Nephron (organoid): ENCODE measurements around the gene ETNK1.
"Not testable (repeated sequence)": the region's sequence is repeated elsewhere in the genome, so short reads cannot be mapped to it uniquely, and the experiment has no call there.

Experiments
- H3K27ac Mint-ChIP-seq, 3 experiments: 2 replicates each; pipeline ENCODE4 v1.8.0; 2020; ENCODE audit warnings: mixed read lengths in 3 of 3, mild to moderate bottlenecking in 2 of 3, moderate library complexity in 1 of 3
- H3K27me3 Mint-ChIP-seq: 2 replicates; pipeline ENCODE4 v1.8.0; 2021; ENCODE audit warnings: low read depth, mild to moderate bottlenecking, moderate library complexity, mixed read lengths
- H3K36me3 Mint-ChIP-seq: 2 replicates; pipeline ENCODE4 v1.8.0; 2020; ENCODE audit warnings: low read depth, mixed read lengths
- H3K4me1 Mint-ChIP-seq: 2 replicates; pipeline ENCODE4 v1.8.0; 2020; ENCODE audit warnings: mixed read lengths
- H3K4me3 Mint-ChIP-seq, 3 experiments: 2 replicates each; pipeline ENCODE4 v1.8.0; 2020; ENCODE audit warnings: mild to moderate bottlenecking in 3 of 3, mixed read lengths in 3 of 3, moderate library complexity in 2 of 3
- H3K9me3 Mint-ChIP-seq: 2 replicates; pipeline ENCODE4 v1.8.0; 2020; ENCODE audit warnings: mixed read lengths
- TF ChIP-seq, protein P1 (sequence below), 3 experiments: fragments of 200-600 bp; sonication (generic); IDR thresholded peaks; one replicate each; pipeline ENCODE4 v1.5.0; 2021; ENCODE audit warnings: antibody characterized with exemption in 3 of 3; ENCODE audit not compliant: unreplicated experiment in 3 of 3

The ETNK1 gene

DNA sequence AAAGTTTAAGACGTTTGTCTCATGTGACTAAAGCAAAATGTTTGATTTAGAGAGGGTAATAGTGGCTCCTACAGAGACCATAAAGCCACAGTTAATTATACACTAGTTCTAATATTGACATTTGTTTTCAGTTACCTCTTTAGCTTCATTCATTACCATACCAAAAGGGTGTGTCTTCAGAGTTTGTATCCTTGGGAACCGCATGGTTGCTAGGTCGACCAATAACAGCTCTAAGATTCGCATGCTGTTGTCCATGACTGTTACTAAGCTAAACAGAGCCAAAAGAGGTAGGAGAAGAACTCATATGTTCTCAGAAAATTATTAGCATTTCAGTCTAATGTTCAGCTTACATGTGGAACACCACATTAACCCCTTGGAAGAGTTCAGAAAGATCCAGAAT, 36.2 kb upstream of the ETNK1 start:
- Mint-ChIP-seq H3K4me1 (peaks cover 2% of the 10 kb centered on the region), H3K27me3 (no peaks in the 10 kb centered on the region), H3K4me3 (no peak overlapping the region), H3K9me3 (no peaks in the 10 kb centered on the region), H3K36me3 (no peaks in the 10 kb centered on the region), H3K27ac (no peak overlapping the region)
- TF ChIP-seq, protein P1, sequence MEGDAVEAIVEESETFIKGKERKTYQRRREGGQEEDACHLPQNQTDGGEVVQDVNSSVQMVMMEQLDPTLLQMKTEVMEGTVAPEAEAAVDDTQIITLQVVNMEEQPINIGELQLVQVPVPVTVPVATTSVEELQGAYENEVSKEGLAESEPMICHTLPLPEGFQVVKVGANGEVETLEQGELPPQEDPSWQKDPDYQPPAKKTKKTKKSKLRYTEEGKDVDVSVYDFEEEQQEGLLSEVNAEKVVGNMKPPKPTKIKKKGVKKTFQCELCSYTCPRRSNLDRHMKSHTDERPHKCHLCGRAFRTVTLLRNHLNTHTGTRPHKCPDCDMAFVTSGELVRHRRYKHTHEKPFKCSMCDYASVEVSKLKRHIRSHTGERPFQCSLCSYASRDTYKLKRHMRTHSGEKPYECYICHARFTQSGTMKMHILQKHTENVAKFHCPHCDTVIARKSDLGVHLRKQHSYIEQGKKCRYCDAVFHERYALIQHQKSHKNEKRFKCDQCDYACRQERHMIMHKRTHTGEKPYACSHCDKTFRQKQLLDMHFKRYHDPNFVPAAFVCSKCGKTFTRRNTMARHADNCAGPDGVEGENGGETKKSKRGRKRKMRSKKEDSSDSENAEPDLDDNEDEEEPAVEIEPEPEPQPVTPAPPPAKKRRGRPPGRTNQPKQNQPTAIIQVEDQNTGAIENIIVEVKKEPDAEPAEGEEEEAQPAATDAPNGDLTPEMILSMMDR (IDR thresholded peaks at IDR 0.05; ENCODE audit: unreplicated experiment in 3 of 3) = no peak

GRCh38 chr12:22593864-22594263, 31.1 kb upstream of the ETNK1 start:
- peaks cover 12% of the 10 kb centered on the region for H3K4me1 Mint-ChIP-seq
- H3K27me3 Mint-ChIP-seq = no peaks in the 10 kb centered on the region
- no peaks in the 10 kb centered on the region for H3K9me3 Mint-ChIP-seq
- peak overlapping the region in 2 of 3 experiments; percentile 6 to 11 for H3K27ac Mint-ChIP-seq
- H3K4me3 Mint-ChIP-seq = no peak overlapping the region
- H3K36me3 Mint-ChIP-seq = no peaks in the 10 kb centered on the region
- TF ChIP-seq, protein P1 (IDR thresholded peaks at IDR 0.05; ENCODE audit: unreplicated experiment in 3 of 3) = no peak

- not testable (repeated sequence) for H3K36me3 Mint-ChIP-seq
- peaks cover 12% of the 10 kb centered on the region for H3K4me1 Mint-ChIP-seq
Observed at GRCh38 chr12:22597539-22597938, 27.4 kb upstream of the ETNK1 start.

GRCh38 chr12:22598141-22598762, 26.7 kb upstream of the ETNK1 start:
- peak overlapping the region; percentile 18 to 68 (median 44) for H3K27ac Mint-ChIP-seq
- H3K27me3 Mint-ChIP-seq = no peaks in the 10 kb centered on the region
- TF ChIP-seq, protein P1 (IDR thresholded peaks at IDR 0.05; ENCODE audit: unreplicated experiment in 3 of 3) = no peak
- H3K4me3 Mint-ChIP-seq = no peak overlapping the region
- peaks cover 12% of the 10 kb centered on the region for H3K4me1 Mint-ChIP-seq
- H3K9me3 Mint-ChIP-seq = peaks cover 4% of the 10 kb centered on the region
- no peaks in the 10 kb centered on the region for H3K36me3 Mint-ChIP-seq

More at GRCh38 chr12:22597539-22597938, 27.4 kb upstream of the ETNK1 start:
- H3K4me3 Mint-ChIP-seq, H3K27ac Mint-ChIP-seq, H3K27me3 Mint-ChIP-seq, H3K9me3 Mint-ChIP-seq: not testable (repeated sequence)

- Mint-ChIP-seq H3K9me3 (peaks cover 4% of the 10 kb centered on the region), H3K27me3 (no peaks in the 10 kb centered on the region), H3K36me3 (no peaks in the 10 kb centered on the region), H3K27ac (peak overlapping the region in 1 of 3 experiments; percentile 68), H3K4me3 (no peak overlapping the region), H3K4me1 (peaks cover 11% of the 10 kb centered on the region)
- TF ChIP-seq, protein P1 (IDR thresholded peaks at IDR 0.05; ENCODE audit: unreplicated experiment in 3 of 3) = no peak
Observed at GRCh38 chr12:22598763-22599161, 26.2 kb upstream of the ETNK1 start.

DNA sequence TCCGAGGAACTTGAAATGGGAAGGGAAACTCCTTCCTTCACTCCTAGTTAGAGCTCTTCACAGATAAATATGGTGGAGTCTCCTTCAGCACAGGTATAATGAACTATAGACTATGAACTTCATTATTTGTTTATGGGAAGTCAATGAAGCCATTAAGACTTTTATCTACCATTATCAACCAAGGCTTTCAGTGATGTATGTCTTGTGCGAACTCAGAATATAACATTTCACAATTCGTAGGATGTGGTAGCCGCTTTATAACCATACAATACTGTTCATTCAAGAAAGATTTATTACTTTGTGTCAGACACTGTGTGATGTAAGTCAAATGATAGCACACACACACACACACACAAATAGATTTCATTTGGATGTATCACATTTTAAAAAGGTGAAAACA, 24.8 kb upstream of the ETNK1 start:
- no peak overlapping the region for H3K4me3 Mint-ChIP-seq
- H3K27ac Mint-ChIP-seq = no peak overlapping the region
- TF ChIP-seq, protein P1 (IDR thresholded peaks at IDR 0.05; ENCODE audit: unreplicated experiment in 3 of 3) = no peak
- peaks cover 4% of the 10 kb centered on the region for H3K9me3 Mint-ChIP-seq
- H3K4me1 Mint-ChIP-seq = peaks cover 6% of the 10 kb centered on the region
- no peaks in the 10 kb centered on the region for H3K27me3 Mint-ChIP-seq
- H3K36me3 Mint-ChIP-seq = no peaks in the 10 kb centered on the region
